ENCODE results near the gene SLC36A4.
"Not testable (repeated sequence)": the region's sequence is repeated elsewhere in the genome, so short reads cannot be mapped to it uniquely, and the experiment has no call there.

The SLC36A4 gene

GRCh38 chr11:93117565-93117964 lies 80.2 kb downstream of the SLC36A4 start:
- no peak for DNase-seq

DNA sequence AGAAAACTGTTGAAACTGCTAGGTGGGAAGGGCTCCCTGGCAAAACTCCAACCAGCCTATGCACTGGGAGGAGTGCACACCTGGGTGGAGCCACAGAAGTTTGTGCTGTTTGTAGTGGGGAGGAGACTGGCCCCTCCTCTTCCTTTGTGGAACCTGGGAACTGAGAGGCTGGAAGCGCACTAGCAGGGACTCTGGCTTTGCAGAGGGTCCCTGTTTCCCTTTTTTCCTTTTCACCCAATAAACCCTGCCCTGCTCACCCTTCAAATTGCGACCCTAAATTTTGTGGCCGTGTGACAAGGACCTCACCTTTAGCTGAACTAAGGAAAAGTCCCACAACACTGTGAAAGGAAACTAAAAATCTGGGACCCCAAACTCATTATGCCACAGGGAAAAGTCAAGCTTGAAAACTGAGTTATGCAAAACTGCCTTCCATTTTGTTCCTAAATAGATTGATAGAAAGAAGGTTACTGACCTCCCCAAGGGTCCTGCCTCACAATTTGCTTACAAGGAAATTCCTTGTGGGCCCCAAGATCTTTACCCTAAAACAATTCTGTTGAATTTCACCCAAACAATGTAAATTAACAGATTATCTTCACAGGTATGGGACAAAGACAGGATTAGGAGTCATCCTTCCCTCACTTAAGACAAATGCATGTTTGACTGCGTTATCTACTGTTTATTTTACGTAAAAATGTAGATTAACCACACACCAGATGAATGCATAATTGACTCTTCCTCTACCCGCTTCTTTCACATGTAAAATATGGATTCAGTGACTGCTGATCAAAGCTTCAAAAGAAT lies 81.0 kb downstream of the SLC36A4 start:
- DNase-seq, result no peak

DNA sequence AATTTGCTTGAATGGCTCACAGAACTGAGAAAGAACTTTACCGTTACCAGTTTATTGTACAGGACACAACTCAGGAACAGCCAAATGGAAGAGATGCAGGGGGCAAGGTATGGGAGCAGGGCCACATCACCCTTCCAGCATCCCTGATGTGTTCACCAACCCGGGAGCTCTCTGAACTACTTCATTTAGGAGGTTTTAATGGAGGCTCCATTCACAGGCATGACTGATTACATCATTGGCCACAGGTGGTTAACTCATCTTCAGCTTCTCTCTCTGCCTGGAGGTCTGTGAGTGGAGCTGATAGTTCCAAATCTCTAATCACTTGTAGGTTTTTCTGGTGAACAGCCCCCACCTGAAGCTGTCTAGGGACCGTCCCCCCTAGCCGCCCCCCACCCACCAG lies 83.5 kb downstream of the SLC36A4 start:
- DNase-seq, result no peak

DNA sequence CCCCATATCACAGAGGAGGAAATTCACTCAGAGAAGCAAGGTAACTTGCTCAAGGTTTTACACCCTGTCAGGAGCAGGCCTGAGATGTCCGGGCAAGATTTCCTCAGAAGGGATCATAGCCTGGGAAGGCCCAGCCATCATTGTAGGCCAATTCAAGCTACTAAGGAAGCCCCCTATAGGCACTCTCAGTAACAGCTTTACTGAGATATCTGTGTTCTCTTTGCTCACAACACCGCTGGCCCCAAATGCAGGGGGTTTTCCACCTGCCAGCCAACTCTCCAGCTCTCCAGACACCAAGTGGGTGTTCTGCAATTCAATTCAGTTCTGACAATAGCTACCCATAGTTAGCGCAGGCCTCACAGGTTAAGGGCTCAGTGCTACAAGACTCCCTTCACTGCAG lies 84.0 kb downstream of the SLC36A4 start:
- DNase-seq, result no peak

GRCh38 chr11:93111147-93111546 lies 86.6 kb downstream of the SLC36A4 start:
- not testable (repeated sequence) for DNase-seq

DNA sequence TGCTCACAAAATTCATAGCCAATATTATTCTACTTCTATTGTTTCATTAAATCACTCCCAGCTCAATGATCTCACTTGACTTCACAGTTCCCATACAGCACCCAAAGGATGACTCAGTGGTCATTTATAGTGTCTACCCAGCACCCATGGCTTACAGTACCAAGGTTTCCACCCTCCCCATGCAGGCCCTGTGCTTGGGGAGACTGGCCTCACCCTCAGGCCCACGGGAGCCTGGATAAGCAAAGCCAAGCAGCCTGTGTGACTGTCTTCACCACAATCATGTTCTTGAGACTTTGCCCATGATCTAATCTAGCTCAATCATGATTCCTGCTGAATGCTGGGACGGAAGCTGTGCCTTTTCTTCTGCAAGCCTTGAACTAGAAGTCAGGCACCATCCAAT lies 97.6 kb downstream of the SLC36A4 start:
- no peak for DNase-seq

- no peak for DNase-seq
Observed at GRCh38 chr11:93099806-93100205, 98.0 kb downstream of the SLC36A4 start.
